T-helper 22 cell (primary cell): ENCODE results near the gene SPNS2.

ENCODE experiments used
- DNase-seq: peaks from one replicate; pipeline ENCODE4 v3.0.0-alpha.2; 2020; ENCODE audit warnings: low read depth

The SPNS2 gene

DNA sequence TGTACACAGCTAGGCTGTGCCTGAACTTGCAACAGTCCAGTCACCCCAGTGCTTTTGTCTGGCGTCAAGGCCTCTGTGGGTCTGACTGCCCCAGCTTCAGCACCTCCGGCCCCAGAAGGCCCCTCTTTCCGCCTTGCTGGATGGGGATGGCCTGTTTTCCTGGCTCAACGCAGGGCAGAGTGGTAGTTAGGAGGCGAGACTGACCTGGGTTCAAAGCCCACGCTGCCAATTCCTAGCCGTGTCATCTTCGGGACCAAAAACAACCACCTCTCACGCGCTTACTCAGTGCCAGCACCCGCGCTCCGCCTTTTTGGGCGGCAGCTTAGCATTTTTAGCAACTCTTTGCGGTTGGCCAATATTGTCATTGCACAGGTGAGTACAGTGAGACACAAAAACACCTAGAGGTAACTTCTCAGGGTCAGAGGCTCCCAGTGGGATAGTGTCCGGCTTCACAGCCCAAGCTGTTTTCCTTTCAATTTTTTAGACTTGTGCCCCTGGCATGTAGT is 51.9 kb downstream of the SPNS2 start:
- no peak for DNase-seq

DNA sequence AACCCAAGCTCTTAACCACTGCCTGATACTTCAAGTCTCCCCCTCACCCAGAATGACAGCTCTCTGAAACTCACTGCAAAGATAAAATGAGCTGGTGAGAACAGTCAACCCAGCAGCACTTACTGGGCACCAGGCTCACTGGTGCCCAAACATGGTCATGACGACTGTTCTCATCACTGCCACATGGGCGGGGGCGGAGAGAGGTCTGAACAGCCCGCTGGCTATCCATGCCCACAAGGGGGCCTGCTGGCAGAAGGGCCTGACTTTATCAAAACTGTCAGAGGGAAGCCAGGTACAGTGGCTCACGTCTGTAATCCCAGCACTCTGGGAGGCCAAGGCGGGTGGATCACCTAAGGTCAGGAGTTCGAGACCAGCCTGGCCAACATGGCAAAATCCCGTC is 52.5 kb downstream of the SPNS2 start:
- DNase-seq: no peak

DNA sequence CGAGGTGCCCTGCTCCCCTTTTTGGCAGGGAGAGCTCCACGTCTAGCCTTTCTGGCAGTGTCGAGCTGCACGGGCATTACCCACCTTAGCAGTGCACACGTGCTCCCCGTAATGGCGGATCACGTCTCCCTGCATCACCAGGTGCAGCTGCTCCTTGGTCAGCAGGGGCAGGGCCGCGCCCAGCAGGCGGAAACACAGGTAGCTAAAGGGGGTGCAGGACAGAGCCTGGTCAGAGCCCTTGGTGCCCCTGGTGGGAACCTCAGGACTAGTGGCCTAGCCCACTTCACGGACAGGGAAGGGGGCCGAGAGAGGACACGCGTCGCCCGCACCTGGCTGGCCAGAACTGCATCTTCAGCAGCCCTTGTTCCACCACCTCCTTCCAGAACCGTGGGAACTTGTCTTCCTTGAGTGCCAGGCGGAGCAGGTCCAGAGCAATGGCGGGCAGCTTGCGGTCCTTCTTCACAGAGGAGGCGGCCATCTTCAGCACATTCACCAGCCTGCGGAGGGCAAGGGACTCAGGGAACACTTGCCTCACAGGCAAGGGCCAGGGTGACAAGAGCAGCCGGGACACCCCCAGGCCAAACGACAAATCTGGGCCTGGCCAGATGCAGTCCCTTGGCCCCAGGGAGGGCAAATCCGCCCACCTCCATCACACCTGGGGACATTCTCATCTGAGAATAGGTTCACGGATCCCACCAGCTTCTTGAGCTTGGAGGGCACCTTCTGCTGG is 53.3 kb downstream of the SPNS2 start:
- DNase-seq: no peak

DNA sequence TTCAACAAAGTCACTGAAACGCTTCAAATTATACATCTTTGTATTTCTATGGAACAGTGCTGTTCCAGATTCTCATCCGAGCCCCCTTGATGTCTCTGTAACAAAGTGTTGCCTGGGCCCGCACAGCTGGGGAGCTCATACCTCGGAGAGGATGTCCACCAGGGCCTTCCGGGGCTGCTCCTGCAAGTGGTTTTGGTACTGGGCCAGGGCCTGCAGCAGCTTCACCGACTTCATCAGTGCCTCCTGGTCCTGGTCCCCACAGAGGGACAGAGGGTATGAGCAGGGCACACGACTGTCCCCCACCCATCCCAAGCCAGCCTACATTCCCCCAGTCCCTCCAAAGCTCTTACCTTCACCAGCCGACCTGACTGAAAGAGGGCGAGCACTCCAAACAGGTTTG is 55.0 kb downstream of the SPNS2 start:
- DNase-seq: no peak

DNA sequence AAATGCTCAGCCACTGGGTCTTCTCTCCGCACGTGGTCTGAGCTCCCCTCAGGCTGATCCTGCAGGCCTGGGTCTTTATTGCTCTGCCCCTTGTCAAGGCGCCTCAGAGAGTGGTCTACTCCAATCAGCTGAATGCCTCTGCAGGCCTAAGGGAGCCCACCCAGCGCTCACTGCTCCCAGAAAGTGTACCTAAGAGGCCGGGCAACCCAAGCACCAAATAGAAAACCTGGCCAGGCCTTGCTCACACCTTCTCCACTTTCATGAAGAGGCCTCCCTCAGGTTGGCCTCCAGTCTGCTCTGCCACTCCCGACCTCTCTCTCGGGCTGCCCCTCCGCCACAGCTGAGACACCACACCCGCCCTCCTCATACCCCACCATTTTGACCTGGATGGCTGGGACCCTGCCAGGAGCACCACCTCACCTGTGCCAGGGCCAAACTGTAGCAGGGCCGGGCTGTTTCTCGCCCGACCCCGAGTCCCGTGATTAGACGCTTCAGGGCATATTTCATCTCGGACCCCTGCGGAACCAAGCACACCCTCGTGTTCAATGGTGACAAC is 55.8 kb downstream of the SPNS2 start:
- DNase-seq: no peak

DNA sequence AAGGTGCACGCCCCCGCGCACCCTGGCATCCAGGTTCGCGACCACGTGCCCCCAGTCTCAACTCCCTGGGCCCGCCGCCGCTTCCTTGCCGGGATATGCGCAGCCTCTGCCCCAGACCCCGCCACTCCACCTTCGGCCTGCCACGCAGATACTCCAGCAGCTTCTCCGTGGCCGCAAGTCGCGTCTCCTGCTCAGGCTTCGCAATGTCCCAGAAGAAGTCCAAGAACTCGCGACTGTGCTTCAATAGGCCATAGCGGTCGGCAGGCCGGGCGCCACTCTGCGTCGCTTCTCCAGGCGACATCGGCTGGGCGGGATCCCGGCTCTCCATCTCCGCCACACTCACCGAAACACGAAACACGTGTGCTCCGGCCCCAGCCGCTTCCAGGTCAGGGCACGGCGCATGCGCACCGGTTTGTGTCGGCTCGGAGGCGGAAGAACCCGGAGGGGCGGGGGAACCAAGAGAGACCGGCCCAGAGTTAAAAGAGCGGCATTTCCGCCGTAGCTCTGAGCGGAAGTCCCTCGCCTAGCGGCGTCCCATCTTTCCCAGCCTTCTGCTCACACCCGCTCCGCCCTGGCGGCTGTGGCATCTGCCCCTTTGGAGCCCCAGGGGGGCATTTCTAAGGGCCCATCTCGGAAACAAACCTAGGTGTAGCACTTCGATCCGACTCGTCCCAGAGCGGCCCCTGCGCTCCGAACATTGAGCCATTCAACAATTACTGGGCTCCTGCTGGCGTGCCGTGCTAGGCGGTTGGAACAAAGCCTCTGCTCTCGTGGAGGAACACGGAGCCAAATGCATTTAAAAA is 56.5 kb downstream of the SPNS2 start, which contains the start of gene MYBBP1A:
Gene MYBBP1A, minus strand, starts transcription at position 388 of the 803 bp plus-strand sequence. Its CDS starts 60 bp downstream, at position 328.
- peak; percentile 95 for DNase-seq

DNA sequence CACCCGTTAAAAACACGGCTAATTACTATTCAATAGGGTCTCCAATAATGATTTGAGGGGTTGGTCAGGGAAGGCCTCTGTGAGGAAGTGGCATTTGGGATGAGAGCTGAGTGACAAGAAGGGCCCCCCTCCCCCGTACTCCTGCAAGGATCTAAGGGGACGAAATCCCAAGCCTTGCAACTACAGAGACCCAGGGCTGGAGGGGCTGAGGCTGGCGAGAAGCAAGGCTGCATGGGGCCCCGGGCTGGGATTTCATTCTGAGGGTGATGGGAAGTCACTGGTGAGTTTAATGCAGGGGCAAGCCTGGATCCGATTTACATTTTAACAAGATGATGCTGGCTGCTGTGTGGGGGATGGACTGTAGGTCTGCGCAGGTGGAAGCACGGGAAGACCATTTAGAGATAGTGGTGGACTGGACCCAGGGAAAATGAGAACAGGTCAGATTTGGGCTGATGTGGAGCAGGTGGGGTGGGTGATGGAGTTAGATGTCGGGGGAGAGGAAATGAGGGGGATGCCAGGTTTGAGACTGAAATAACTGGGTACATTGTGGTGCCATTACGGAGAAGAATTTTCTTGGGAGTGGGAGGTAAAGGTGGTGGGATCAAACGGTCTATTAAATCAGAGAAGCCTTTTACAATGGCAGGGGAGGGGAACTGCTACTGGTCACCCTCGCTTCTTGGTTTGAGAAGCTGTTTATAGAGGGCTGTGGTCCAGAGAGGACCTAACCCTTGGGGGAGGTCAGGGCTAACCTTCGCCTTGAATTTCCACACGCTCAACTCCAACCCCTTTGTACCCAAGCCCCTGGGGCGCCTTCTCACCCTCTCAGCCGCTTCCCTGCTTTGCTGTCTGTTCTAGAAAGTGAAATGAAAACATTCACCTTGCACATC is 57.4 kb downstream of the SPNS2 start:
- no peak for DNase-seq

DNA sequence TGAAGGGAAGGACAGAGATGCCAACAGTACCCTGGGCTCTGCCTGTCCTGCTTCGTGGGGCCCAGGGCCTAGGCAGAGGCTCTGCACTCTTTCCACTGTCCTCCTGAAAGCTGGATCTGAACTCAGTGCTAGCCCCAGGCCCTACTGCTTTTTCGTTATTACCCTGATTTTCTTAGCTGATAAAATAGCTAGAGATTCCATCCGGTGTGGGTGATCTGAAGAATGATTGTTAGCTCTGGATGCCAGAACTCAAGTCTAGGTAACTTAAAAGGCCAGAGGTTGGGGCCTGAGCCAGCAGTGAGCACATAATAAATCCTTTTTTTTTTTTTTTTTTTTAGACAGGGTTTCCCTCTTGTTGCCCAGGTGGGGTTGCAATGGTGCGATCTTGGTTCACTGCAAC is 58.3 kb downstream of the SPNS2 start:
- DNase-seq: no peak

DNA sequence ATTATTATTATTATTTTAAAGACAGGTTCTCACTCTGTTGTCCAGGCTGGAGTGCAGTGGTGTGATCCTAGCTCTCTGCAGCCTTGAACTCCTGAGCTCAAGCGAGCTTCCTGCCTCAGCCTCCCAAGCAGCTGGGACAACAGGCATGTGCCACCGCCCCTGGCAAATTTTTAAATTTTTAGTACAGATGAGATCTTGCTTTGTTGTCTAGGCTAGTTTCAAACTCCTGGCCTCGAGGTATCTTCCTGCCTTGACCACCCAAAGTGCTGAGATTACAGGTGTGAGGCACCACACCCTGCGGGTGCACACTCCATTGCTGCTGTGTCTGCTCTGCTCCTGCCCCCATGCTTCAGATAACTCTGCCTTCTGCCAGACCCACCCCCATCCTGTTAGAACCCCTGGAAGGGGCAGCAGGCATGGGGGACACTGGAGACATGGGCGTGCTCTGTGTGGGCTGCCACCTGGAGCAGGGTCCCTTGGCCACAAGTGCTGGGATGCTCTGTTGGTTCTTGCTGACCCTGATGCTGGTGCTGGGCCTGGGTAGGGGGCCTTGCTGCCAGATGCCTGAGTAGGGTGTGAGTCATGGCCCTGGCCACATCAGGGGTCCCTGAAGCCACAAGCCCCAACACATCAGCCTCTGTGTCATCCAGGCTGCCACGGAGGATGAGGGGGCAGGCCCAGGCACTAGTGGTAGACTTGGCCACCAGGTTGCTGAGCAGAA is 59.1 kb downstream of the SPNS2 start:
- DNase-seq: no peak

DNA sequence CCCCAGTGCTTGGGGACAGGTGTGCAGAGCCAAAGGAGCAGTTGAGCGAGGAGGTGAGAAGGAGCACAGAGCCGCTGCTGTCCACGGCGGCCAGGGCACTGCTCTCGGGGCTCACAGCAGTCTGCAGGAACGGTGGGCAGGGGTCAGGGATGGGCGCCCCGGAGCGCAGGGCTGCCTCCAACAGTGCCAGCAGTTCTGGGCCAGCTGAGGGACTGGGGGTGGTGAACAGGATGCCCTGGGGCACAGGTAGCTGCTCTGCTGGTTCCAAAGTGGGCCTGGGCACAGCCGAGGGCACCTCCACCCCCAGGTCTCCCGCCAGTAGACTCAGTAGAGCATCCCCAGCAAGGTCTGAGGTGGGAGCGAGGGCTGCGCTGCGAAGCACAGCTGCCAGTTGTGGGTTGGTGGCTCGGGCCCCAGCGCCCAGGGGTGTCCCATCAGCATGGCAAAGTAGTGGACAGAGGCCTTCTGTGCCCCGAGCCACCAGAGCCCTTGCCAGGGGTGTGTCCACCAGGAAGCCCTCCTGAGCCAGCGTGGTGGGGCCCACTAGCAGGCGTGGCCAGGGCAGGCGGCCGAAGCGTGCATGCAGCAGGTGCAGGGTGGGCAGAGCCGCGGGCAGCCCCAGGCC is 59.8 kb downstream of the SPNS2 start:
- DNase-seq: no peak

DNA sequence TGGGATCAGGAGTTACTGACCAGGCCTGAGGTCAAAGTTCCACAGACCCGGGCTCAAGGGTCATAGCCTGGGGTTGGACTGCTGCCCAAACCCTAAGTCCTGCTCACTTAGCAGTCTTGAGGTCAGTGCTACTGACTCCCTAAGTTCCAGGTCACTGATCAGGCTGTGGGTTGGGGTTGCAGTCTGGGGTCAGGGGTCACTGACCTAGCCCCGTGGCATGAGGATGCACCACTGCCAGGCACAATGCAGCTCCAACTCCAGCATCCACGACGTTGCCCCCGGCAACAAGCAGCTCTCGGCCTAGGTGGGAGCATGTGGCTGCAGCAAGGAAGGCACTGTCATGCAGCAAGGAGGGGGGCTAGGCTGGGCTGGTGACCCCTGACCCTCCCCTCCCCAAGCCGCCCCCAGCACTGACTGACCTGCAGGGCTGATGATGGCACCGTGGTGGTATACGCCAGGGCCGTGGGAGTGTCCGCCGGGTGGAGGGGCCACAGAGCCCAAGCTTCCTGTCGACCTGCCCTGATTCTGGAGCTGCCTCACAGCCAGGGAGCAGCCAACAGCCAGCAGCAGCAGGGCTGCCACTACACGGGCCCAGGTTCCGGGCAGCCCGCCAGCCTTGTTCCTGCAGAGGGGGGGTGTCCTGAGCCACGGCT is 60.6 kb downstream of the SPNS2 start:
- no peak for DNase-seq

DNA sequence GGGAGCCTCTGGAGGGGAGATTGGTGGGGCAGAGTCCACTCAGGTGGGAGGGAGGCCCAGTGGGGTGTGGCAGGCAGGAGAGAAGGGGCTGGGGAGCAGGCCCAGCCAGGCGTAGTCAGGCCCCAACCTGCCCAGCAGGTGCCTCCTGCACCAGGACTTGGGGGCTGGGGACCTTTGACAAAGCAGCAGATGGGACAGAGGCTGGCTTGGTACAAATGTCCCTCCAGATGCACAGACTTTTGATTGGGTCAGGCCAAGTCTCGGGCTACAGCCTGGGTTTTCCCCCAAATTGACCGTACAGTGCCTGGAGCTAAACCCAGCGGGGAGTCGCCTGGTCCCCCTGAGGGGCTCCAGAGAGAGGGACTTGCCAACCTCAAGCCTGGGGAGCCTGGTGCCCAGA is 61.3 kb downstream of the SPNS2 start:
- DNase-seq: no peak

DNA sequence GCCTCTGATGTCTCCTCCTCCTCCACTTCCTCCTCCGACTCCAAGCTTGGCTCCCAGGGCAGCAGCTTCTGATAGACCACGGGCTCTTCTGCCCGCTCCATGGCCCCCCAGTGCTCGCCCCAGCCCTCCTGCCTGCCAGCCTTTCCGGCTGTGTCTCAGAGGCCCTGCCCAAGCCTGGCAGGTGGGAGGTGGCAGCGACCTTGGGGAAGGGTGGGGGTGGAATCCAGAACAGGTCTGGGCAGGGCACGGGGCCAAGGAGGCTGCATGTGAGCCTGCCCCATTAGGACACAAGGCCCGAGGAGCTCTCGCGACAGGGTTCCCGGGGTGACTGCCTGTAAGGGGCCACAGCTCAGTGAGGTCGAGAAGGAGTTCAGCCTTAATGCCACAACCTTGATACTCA is 61.7 kb downstream of the SPNS2 start, which contains the start of gene GGT6:
Gene GGT6, minus strand, starts transcription at position 157 of the 400 bp plus-strand sequence. Its CDS starts 56 bp downstream, at position 101.
- no peak for DNase-seq

DNA sequence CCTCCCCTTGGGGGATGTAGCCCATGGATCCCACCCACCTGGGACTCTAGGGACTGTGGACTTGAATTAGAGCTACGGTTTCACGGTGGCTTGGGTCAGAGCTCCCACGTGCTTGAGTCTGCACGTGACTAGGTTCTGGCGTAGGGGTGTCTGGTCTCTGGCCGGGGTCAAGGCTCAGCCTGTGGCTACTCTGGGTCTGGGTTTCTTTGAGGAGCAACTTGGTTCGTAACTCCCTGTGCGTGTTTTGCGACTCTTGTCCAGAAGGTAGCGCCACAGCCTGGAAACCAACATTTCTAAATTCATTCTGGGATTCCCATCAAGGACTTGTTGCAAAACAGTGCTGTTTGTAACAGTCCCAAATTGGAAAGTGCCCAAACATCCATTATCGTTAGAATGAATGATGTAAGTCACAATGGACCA is 62.2 kb downstream of the SPNS2 start:
- no peak for DNase-seq

DNA sequence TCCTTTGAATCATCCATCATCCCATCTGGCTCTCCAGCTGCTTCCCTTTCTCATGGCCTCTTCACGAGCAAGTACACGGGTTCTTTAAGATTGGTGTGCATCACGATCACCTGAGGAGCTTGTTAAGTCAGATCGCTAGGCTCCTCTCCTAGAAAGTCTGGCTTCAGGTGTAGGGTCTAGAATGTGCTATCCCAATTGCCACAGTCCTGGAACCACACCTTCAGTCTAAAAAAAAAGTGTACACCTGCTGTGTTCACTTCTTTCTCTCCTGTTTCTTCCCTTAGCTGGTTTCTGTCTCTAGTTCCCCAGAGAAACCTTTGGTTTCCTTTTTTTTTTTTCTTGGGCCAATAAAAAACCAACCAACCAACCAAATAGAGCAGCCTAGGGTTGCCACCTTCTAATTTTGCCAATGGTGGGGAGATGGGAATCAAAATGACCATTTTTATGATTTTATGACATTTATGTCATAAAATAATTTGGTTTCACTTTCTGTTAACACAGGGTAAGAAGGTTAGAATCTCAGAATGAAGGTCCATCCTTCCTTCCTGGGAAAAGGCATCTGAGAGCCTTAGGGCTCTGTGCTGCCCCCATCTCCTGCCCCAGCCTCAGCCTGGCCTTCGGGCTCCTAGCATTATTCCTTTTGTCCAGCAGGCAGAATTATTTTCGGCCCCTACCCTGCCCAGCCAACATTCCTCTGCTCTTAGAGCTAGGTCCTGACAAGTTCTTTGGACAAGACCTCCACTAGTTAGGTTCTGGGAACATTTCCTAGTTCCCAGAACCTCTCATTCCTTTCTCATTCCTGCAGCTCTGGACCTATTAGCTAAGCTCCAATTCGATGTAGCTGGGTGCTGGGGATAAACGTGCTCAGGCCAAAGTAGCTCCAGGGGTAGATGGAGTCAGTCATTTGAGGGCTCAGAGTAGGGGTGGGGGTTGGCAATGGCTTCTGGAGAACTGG is 63.6 kb downstream of the SPNS2 start:
- no peak for DNase-seq

DNA sequence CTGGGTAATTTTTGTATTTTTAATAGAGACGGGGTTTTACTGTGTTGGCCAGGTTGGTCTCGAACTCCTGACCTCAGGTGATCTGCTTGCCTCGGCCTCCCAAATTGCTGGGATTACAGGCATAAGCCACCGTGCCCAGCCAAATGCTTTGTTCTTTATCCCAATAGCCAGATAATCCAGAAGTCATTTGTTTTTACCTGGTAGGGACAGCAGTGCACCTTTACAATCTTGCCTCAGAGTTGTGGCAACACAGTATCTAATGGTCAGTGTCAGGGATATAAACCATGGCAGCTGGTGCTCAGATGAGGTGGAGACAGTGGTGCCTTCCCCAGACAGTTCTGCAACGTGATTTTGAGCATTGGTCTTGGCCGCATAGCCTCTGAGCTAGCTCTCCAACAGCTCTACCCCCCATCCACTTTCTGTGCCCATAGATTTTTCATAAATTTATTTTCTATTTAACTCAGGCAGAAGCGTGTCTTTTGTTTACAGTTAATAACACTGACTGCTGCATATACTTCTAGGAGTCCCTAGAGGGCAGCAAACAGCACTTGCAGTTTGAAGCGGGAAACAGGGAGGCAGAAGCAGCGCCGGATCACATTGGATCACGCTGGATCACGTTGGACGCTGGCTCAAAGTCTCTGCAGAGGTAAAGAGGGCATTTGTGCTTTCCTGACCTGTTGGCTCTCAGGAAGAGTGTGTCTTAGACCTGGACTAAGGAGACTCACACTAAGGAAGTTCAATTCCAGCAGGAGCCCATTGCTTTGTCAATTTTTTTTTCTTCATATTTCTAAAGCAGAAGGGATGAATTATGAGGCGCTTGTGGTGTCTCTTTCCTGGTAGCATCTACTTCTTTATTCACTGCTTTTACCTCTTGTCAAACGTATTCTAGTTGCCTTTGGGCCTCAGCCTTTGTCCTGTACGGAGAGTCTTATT is 66.8 kb downstream of the SPNS2 start:
- peak; percentile 21 for DNase-seq

DNA sequence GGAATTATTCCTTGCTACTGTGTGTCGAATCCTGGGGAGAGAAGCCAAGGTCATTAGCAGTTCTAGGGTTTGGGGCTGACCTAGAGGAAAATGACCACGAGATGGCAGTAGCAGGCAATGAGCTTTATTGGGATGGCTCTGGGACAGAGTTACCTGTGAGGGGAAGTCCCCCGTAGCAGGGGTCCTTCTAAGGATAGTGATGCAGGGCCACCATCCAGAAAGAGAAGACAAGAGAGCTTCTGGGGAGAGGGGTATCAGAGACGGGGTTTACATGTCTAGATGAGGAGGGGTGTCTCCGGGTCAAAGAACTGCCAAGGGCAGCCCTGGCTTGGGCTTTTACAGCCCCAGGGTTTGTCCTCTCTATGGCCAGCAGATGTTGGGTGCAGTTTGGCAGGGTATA is 68.1 kb downstream of the SPNS2 start:
- DNase-seq: no peak

DNA sequence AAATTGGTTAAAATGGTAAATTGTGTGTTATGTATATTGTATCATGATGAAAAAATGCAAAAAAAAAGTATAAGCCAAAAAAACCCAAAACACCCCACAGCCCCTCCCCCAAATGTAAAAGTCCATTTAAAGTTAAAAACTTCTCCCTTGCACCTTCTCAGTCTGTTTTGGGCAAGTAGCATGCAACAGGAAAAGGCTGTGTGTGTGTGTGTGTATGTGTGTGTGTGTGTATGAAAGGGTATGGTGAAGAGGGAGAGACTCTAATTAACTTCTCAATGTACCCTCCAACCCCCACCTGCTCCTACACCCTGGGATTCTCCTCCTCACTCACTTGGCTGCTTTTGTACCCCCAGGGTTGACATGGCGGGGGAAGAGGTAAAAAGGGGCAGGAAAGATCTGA is 70.9 kb downstream of the SPNS2 start:
- DNase-seq: no peak
